ENCODE data around the gene TASP1. TPM values are rescaled to one million over a fixed set of nuclear protein-coding genes. Genes with fewer than 3 reads are reported as not detected.
"Not testable (repeated sequence)": the region's sequence is repeated elsewhere in the genome, so short reads cannot be mapped to it uniquely, and the experiment has no call there.

Gene TASP1
- total RNA-seq, 2 donors from 2014 or later = 8.9 to 9.8 TPM

DNA sequence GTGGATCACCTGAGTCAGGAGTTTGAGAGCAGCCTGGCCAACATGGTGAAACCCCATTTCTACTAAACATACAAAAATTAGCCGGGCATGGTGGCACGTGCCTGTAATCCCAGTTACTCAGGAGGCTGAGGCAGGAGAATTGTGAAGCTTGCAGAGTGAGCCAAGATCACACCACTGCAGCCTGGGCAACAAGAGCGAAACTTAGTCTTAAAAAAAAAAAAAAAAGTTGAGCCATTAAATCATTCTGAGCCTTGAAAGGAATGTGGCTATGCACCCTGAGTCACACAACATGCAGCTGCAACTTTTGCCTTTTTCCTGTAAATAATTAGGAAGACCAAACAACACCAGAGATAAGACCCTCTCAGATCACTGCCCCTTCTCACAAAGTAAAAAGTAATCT lies 11.2 kb downstream of the TASP1 start:
- not testable (repeated sequence) for H3K4me1 Mint-ChIP-seq (ENCODE audit: low read depth); ATAC-seq (replicated peaks in 1 of 2); H3K27me3 Mint-ChIP-seq (ENCODE audit: low read depth)

DNA sequence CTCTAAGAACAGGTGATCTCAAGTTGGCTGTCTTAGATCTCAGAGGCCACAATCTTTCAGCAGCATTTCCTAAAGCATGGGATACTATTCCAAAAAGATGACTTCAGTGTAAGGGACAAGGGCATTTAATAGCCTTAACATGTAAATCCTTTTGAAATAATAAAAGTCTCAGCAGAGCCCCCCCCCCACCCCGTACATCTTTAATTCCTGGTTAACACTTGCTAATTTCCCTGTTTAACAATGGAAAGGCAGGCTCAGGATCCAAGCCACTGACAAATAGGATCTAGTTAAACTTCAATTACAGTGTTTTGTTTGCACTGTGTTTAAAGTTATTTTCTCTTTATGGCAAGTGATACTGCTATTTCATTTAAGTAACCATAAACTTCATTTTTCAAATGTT lies 12.0 kb downstream of the TASP1 start:
- Mint-ChIP-seq H3K27me3 (ENCODE audit: low read depth) (no peaks in the 10 kb centered on the region), H3K27ac (no peak overlapping the region), H3K9me3 (no peaks in the 10 kb centered on the region), H3K4me3 (no peak overlapping the region), H3K36me3 (ENCODE audit: insufficient read depth in 2 of 2) (peaks cover 0 to 1% of the 10 kb centered on the region in 2 donors), H3K4me1 (ENCODE audit: low read depth) (peaks cover 6% of the 10 kb centered on the region)
- no peak for DNase-seq
- no peak for ATAC-seq (replicated peaks in 1 of 2)

More for the DNA sequence above, 11.2 kb downstream of the TASP1 start:
- not testable (repeated sequence) for H3K36me3 Mint-ChIP-seq (ENCODE audit: insufficient read depth in 2 of 2); DNase-seq; H3K9me3 Mint-ChIP-seq; H3K27ac Mint-ChIP-seq; H3K4me3 Mint-ChIP-seq

DNA sequence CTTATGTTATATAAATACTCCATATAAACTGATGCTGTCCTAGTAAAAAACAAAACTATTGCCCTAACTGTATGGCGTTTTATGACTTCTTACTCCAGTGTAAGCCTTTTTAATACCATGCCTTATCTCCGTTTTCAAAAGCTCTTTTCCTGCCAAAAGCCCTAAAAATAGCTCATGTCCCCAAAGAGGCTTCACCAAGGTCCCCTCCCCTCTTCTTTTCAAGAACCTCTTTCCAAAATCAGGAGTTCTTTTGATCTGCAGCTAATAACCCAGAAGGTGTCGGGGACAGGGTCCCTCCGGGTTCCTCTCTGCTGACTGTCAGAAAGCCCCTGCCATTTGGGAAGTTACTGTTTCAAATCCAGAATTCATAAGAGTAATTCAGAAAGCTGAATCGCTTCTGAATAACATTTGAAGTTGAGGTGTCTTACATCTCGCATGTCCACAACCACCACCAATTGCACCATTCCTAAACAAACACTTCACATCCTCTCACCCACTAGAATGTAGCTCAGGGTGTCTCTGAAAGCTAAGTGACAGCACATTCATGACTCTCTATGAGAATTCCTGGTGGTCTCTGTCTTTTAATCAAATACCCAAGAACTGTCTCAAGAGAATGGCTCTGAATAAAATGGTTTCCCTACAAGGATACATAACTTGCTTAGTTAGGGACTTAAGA lies 13.3 kb downstream of the TASP1 start:
- Mint-ChIP-seq H3K27me3 (ENCODE audit: low read depth) (no peaks in the 10 kb centered on the region), H3K27ac (no peak overlapping the region), H3K4me3 (no peak overlapping the region), H3K36me3 (ENCODE audit: insufficient read depth in 2 of 2) (peaks cover 0 to 1% of the 10 kb centered on the region in 2 donors), H3K4me1 (ENCODE audit: low read depth) (peaks cover 6% of the 10 kb centered on the region), H3K9me3 (no peaks in the 10 kb centered on the region)
- ATAC-seq (replicated peaks in 1 of 2) (no peak), DNase-seq (no peak)

DNA sequence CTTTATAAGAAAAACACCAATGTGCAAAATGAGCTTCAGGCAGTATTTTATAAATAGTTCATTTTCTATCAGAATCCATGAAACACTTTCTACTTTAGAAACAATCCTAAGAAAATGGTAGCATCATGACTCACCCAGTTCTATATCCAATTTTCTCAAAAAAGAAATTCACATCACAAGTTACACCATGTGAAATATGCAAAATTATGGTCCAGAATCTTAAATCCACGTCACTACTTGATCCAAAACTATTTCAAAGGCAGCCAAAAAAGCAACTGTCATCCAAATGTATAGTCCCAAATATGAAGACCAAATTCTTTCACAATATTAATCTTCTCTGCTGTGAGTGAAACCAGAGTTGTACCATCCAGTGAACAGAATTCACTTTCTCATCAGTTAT lies 19.3 kb downstream of the TASP1 start:
- DNase-seq; H3K27me3 Mint-ChIP-seq (ENCODE audit: low read depth): not testable (repeated sequence)

DNA sequence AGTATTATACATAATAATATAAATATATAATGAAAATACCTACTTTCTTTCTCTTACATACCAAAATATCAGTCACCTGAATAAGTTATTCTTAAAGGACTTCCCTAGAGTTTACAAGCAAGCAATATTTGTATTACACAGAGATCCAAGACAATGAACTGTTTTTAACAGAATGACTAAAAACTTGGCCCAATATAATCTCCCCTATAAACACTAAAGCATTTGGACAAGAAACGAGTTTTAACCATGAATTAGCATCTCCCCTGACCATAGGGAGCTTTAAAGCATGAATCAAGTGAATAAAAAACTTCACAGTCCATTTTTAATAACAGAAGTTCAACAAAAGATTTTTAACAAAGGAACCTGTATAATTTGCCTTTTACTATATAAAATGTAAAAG lies 20.3 kb downstream of the TASP1 start:
- H3K4me1 Mint-ChIP-seq (ENCODE audit: low read depth); H3K36me3 Mint-ChIP-seq (ENCODE audit: insufficient read depth in 2 of 2); ATAC-seq (replicated peaks in 1 of 2); H3K27ac Mint-ChIP-seq; H3K9me3 Mint-ChIP-seq; H3K27me3 Mint-ChIP-seq (ENCODE audit: low read depth); DNase-seq; H3K4me3 Mint-ChIP-seq: not testable (repeated sequence)

More for the DNA sequence above, 19.3 kb downstream of the TASP1 start:
- ATAC-seq (replicated peaks in 1 of 2); H3K36me3 Mint-ChIP-seq (ENCODE audit: insufficient read depth in 2 of 2); H3K4me3 Mint-ChIP-seq; H3K9me3 Mint-ChIP-seq; H3K4me1 Mint-ChIP-seq (ENCODE audit: low read depth); H3K27ac Mint-ChIP-seq: not testable (repeated sequence)

DNA sequence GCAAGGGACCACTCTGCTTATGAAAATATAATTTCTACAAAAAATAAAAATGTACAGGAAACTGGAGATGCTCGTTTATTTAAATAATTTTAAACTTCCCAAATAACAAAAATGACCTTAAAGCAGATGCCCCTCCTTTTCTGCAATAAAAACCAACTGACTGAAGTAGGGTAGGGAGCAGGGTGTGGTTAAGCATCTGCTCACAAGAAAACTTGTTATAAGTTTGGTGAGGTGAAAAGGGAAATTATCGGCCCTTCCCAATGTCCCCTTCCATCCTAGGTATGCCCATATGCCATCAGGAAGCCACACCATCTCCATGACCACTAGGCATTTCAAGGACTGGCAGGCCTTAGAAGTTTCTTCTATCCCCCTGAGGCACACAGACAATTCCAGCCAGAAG lies 21.1 kb downstream of the TASP1 start:
- not testable (repeated sequence) for H3K27me3 Mint-ChIP-seq (ENCODE audit: low read depth); ATAC-seq (replicated peaks in 1 of 2); H3K36me3 Mint-ChIP-seq (ENCODE audit: insufficient read depth in 2 of 2); H3K4me1 Mint-ChIP-seq (ENCODE audit: low read depth); DNase-seq; H3K4me3 Mint-ChIP-seq; H3K27ac Mint-ChIP-seq; H3K9me3 Mint-ChIP-seq

DNA sequence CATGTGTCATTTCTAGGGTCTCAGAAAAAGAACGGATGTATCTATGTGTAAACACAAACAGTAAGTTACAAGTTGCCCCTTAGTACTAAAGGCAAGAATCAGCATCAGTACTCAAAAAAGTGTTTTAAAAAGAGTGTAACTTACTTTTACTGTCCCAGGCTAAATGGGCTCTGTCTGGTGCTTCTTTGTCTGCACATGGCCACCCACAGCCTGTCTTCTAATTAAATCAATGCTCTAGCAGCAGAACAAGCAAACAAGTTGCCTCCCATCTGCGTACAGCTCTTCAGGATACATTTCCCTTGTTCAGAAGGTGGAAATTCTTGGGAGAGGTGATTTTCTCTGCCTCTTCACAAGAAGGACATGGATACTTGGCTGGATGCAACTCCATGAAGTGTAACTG lies 22.0 kb downstream of the TASP1 start:
- not testable (repeated sequence) for ATAC-seq (replicated peaks in 1 of 2); H3K27me3 Mint-ChIP-seq (ENCODE audit: low read depth); H3K36me3 Mint-ChIP-seq (ENCODE audit: insufficient read depth in 2 of 2); H3K27ac Mint-ChIP-seq; H3K4me3 Mint-ChIP-seq; H3K9me3 Mint-ChIP-seq; DNase-seq; H3K4me1 Mint-ChIP-seq (ENCODE audit: low read depth)

DNA sequence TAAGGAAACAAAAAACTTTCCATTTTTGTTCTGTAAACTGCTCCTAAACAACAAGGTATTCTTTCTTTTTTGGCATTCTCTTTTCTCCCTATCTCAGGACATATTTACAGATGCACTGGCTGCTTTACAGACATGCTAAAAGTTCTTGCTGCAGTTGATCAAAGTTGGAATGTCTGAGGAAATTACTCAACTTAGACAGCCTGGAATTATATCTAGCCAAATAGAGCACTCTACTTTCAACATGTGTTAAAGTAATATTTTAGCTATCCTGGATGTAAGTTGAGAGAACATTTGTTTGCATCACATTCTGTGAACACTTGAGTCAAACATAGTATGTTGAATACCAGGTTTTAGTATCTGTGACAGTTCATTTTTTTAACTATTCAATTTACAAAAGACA lies 24.8 kb downstream of the TASP1 start:
- no peak overlapping the region for H3K4me3 Mint-ChIP-seq
- H3K36me3 Mint-ChIP-seq (ENCODE audit: insufficient read depth in 2 of 2) = peaks cover 1 to 5% of the 10 kb centered on the region in 2 donors

DNA sequence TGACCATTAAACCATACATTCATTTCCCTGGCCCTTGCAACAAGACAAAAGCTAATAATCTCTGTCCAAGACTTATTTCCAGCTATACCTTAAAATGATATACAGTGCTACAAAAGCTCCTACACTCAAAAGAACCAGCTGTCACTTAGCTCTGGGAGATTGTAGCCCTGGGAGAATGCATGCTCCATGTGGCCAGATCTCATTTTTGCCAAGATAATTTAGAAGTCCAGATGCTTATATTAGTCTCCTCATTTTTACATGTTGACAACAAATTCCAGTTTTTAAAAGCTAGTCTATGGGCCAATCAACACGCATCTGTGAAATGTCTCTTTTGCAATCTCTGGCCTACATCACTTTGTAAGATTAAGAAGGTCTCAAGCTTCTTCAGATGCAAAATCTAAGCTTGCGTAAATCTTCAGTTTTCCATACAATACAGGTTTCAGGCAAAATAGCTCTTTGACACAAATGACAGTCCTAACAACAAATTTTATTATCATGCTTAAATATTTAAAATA lies 27.1 kb downstream of the TASP1 start:
- ATAC-seq (replicated peaks in 1 of 2) (no peak), DNase-seq (no peak)
- no peak overlapping the region for H3K27ac Mint-ChIP-seq
- H3K36me3 Mint-ChIP-seq (ENCODE audit: insufficient read depth in 2 of 2) = peaks cover 1% of the 10 kb centered on the region in 2 donors
- no peaks in the 10 kb centered on the region for H3K4me1 Mint-ChIP-seq (ENCODE audit: low read depth)
- no peaks in the 10 kb centered on the region for H3K9me3 Mint-ChIP-seq
- no peaks in the 10 kb centered on the region for H3K27me3 Mint-ChIP-seq (ENCODE audit: low read depth)
- H3K4me3 Mint-ChIP-seq = no peak overlapping the region

More for the DNA sequence above, 24.8 kb downstream of the TASP1 start:
- Mint-ChIP-seq H3K4me1 (ENCODE audit: low read depth) (no peaks in the 10 kb centered on the region), H3K27ac (no peak overlapping the region), H3K9me3 (no peaks in the 10 kb centered on the region), H3K27me3 (ENCODE audit: low read depth) (no peaks in the 10 kb centered on the region)
- DNase-seq (no peak), ATAC-seq (replicated peaks in 1 of 2) (no peak)

DNA sequence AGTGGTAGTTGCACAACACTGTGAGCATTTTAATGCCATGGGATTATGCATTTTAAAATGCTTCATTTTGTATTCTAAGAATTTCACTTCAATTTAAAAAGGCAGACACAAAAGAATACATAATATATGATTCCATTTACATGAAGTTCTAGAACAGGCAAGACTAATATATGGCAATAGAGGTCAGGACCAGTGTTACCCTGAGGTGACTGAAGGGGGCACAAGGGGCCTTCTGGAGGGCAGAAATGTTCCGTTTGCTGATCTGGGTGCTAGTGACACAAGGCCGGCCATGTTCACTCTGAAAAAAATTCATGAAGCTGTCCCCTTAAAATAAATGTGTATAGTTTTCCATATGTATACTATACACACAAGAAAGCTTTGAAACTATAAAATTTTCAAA lies 28.5 kb downstream of the TASP1 start:
- Mint-ChIP-seq H3K9me3 (no peaks in the 10 kb centered on the region), H3K27me3 (ENCODE audit: low read depth) (no peaks in the 10 kb centered on the region), H3K4me1 (ENCODE audit: low read depth) (no peaks in the 10 kb centered on the region), H3K36me3 (ENCODE audit: insufficient read depth in 2 of 2) (peaks cover 0 to under 1% of the 10 kb centered on the region in 2 donors), H3K4me3 (no peak overlapping the region), H3K27ac (no peak overlapping the region)
- ATAC-seq (replicated peaks in 1 of 2) = no peak
- DNase-seq = no peak

DNA sequence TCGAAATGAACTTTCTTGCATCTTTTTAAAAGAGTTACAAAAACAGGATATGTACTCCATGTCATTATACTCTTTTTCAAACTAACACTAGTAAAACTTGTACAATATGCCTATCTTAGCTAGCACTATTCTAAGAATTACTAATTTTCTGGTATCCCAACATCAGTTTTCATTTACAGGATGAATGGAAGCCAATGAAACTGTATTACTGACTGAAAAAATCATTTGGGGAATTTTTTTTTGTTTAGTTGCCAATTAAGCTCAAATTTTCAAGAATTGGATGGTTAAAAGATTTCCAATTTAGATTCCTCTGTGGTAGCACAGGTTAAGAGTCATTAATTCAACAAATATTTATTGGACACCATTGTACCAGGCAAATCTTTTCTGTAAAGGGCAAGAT lies 30.7 kb downstream of the TASP1 start:
- Mint-ChIP-seq H3K27ac (no peak overlapping the region), H3K36me3 (ENCODE audit: insufficient read depth in 2 of 2) (peaks cover 0 to 1% of the 10 kb centered on the region in 2 donors), H3K4me3 (no peak overlapping the region), H3K4me1 (ENCODE audit: low read depth) (no peaks in the 10 kb centered on the region), H3K9me3 (no peaks in the 10 kb centered on the region), H3K27me3 (ENCODE audit: low read depth) (no peaks in the 10 kb centered on the region)
- ATAC-seq (replicated peaks in 1 of 2) (no peak), DNase-seq (no peak)

DNA sequence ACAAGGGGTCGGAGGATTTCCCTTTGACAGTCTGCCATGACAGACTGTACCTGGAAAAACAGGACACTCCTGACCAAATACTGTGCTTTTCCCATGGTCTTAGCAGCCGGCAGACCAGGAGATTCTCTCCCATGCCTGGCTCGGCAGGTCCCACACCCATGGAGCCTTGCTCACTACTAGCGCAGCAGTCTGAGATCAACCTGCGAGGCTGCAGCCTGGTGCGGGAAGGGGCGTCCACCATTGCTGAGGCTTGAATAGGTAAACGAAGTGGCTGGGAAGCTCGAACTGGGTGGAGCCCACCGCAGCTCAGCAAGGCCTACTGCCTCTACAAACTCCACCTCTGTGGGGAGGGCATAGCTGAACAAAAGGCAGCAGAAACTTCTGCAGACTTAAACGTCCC lies 45.3 kb downstream of the TASP1 start:
- ATAC-seq (replicated peaks in 1 of 2); H3K27me3 Mint-ChIP-seq (ENCODE audit: low read depth): not testable (repeated sequence)

DNA sequence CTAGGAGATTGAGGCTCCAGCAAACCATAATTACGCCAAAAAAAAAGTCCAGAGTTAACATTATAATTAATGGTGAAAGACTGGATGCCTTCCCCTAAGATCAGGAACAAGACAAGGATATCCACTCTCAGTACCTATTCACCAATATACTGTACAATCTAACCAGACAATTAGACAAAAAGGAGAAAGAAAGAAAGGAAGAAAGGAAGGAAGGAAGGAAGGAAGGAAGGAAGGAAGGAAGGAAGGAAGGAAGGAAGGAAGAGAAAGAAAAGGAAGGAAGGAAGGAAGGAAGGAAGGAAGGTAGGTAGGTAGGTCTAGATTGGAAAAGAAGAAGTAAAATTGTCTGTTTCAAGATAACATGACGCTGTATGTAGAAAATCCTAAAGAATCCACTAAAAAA lies 50.7 kb downstream of the TASP1 start:
- no peaks in the 10 kb centered on the region for H3K27me3 Mint-ChIP-seq (ENCODE audit: low read depth)
- no peaks in the 10 kb centered on the region for H3K4me1 Mint-ChIP-seq (ENCODE audit: low read depth)
- no peak overlapping the region for H3K4me3 Mint-ChIP-seq
- peaks cover 8 to 22% of the 10 kb centered on the region in 2 donors for H3K36me3 Mint-ChIP-seq (ENCODE audit: insufficient read depth in 2 of 2)
- H3K27ac Mint-ChIP-seq = no peak overlapping the region
- no peak for DNase-seq
- H3K9me3 Mint-ChIP-seq = peaks cover 0 to 5% of the 10 kb centered on the region in 2 donors
- ATAC-seq (replicated peaks in 1 of 2) = no peak

More for the DNA sequence above, 45.3 kb downstream of the TASP1 start:
- not testable (repeated sequence) for H3K4me1 Mint-ChIP-seq (ENCODE audit: low read depth); H3K27ac Mint-ChIP-seq; DNase-seq; H3K36me3 Mint-ChIP-seq (ENCODE audit: insufficient read depth in 2 of 2); H3K9me3 Mint-ChIP-seq; H3K4me3 Mint-ChIP-seq

DNA sequence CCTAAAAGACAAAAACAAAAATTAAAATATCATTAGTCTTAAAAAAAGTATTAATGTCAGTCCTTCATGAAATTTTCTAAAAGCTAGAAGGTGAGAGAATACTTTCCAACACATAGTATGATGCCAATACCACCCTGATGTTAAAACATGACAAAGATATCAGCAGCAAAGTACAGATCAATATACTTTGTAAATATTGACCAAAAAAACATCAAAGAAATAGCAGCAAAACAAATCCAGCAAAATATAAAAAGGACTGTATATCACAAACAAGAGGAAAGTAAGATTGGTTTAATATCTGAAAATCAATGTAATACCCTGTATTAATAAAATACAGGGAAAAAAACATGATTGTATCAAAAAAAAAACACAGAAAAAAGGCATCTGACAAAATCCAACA lies 51.4 kb downstream of the TASP1 start:
- no peak for ATAC-seq (replicated peaks in 1 of 2)
- Mint-ChIP-seq H3K36me3 (ENCODE audit: insufficient read depth in 2 of 2) (peaks cover 8 to 25% of the 10 kb centered on the region in 2 donors), H3K4me1 (ENCODE audit: low read depth) (no peaks in the 10 kb centered on the region), H3K27ac (no peak overlapping the region), H3K9me3 (peaks cover 0 to 5% of the 10 kb centered on the region in 2 donors), H3K4me3 (no peak overlapping the region), H3K27me3 (ENCODE audit: low read depth) (no peaks in the 10 kb centered on the region)
- DNase-seq = no peak
